ENCODE data around the gene ZNHIT6. TPM values are rescaled to one million over a fixed set of nuclear protein-coding genes. Genes with fewer than 3 reads are reported as not detected.

The ZNHIT6 gene
- total RNA-seq, 1 donor from 2014 or later, result 8.2 TPM

DNA sequence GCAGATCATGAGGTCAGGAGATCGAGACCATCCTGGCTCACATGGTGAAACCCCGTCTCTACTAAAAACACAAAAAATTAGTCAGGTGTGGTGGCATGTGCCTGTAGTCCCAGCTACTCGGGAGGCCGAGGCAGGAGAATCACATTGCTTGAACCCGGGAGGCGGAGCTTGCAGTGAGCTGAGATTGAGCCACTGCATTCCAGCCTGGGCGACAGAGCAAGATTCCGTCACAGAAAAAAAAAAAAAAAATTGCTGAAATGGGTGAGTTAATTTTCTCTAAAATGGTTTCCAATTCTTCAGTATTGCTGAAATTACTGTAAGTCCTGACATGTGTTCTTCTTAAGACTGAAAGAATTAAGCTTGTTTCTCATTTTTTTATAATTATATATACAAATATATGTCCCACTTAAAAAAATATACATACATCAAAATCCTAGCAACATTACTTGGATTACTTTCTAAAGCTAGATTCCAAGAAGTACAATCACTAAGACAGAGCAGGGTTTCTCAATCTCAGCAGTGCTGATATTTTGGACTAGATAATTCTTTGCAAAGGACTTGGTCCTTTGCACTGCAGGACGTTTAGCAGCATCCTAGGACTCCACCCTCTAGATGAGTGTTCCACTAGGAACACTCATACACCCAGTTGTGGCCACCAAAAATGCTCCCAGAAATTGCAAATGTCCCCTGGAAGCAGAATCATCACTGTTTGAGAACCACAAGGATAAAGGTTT lies 24.8 kb downstream of the ZNHIT6 start:
- TF ChIP-seq, protein P1, sequence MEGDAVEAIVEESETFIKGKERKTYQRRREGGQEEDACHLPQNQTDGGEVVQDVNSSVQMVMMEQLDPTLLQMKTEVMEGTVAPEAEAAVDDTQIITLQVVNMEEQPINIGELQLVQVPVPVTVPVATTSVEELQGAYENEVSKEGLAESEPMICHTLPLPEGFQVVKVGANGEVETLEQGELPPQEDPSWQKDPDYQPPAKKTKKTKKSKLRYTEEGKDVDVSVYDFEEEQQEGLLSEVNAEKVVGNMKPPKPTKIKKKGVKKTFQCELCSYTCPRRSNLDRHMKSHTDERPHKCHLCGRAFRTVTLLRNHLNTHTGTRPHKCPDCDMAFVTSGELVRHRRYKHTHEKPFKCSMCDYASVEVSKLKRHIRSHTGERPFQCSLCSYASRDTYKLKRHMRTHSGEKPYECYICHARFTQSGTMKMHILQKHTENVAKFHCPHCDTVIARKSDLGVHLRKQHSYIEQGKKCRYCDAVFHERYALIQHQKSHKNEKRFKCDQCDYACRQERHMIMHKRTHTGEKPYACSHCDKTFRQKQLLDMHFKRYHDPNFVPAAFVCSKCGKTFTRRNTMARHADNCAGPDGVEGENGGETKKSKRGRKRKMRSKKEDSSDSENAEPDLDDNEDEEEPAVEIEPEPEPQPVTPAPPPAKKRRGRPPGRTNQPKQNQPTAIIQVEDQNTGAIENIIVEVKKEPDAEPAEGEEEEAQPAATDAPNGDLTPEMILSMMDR (IDR thresholded peaks at IDR 0.05), result no peak
- Histone ChIP-seq H3K27me3 (no peaks in the 10 kb centered on the region), H3K4me1 (no peaks in the 10 kb centered on the region), H3K36me3 (peaks cover 4 to 13% of the 10 kb centered on the region in 2 donors), H3K9me3 (no peaks in the 10 kb centered on the region), H3K4me3 (no peak overlapping the region), H3K27ac (no peak overlapping the region)
- DNase-seq (ENCODE audit: low spot score in 2 of 2), result no peak
- intact Hi-C loops (cut with DNase I), result no loop called here

DNA sequence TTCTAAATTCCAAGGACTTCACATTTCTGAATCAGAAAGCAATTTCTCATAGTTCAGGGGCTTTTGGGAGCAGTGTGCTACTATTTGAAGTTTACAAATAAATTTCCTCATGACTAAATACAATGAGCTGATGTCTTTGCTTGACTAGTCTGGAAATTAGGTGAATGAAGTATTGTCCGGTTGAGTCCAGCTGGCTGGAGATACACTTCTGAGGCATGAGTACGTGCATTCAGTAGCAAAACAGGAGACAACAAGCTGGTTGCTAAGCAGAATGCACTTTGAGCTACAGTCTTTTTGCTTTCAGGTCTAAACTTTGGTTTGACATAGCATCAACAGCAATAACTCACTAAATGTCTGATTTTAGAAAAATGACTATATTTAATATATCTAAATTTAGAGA lies 27.1 kb downstream of the ZNHIT6 start:
- no peaks in the 10 kb centered on the region for H3K4me1 ChIP-seq
- H3K9me3 ChIP-seq, result no peaks in the 10 kb centered on the region
- TF ChIP-seq, protein P1 (IDR thresholded peaks at IDR 0.05), result no peak
- H3K4me3 ChIP-seq, result no peak overlapping the region
- no peaks in the 10 kb centered on the region for H3K27me3 ChIP-seq
- no peak overlapping the region for H3K27ac ChIP-seq
- intact Hi-C loops (cut with DNase I), result no loop called here
- H3K36me3 ChIP-seq, result peaks cover 4 to 20% of the 10 kb centered on the region in 2 donors
- no peak for DNase-seq (ENCODE audit: low spot score in 2 of 2)

DNA sequence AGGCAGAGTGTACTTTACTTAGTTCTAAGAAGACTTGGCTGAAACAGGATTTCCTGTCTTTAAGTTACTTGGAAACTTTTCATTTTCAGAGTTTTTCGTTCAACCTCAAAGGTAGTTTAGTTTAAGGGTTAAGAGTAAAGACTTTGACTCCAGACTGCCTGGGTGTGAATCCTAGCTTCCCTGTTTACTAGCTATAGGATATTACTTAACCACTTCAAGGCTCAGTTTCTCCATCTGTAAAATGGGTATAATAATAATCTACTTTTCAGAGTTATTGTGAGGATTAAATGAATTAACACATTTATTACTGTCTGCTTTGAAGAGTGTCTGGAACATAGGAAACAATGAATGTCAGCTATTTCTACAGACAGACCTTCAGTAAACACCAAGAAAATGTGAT lies 30.0 kb downstream of the ZNHIT6 start:
- intact Hi-C loops (cut with DNase I), result no loop called here
- Histone ChIP-seq H3K4me3 (no peak overlapping the region), H3K27ac (no peak overlapping the region), H3K9me3 (no peaks in the 10 kb centered on the region), H3K27me3 (no peaks in the 10 kb centered on the region), H3K4me1 (no peaks in the 10 kb centered on the region), H3K36me3 (peaks cover 4 to 26% of the 10 kb centered on the region in 2 donors)
- DNase-seq (ENCODE audit: low spot score in 2 of 2), result no peak
- TF ChIP-seq, protein P1 (IDR thresholded peaks at IDR 0.05), result no peak

DNA sequence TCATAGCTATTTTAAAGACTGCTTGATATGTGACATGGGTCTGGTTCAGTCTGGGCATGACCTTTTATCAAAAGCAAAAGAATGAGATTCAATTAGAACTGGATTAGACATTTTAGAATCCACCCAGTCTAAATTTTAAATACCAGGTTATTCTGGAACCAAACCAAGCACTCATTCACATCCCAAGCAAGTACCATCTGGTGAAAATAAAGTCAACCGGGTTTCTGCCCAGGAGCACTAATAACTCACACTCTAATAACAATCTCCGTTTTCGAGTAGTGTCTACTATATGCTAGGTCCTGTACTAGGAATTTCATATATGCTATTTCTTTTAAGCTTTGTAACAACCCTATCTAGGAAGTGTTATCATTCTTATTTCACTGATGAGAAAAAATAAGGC lies 30.6 kb downstream of the ZNHIT6 start:
- DNase-seq (ENCODE audit: low spot score in 2 of 2), result no peak
- Histone ChIP-seq H3K36me3 (peaks cover 4 to 26% of the 10 kb centered on the region in 2 donors), H3K27me3 (no peaks in the 10 kb centered on the region), H3K4me1 (no peaks in the 10 kb centered on the region), H3K9me3 (no peaks in the 10 kb centered on the region), H3K4me3 (no peak overlapping the region), H3K27ac (no peak overlapping the region)
- TF ChIP-seq, protein P1 (IDR thresholded peaks at IDR 0.05), result no peak
- intact Hi-C loops (cut with DNase I), result no loop called here

DNA sequence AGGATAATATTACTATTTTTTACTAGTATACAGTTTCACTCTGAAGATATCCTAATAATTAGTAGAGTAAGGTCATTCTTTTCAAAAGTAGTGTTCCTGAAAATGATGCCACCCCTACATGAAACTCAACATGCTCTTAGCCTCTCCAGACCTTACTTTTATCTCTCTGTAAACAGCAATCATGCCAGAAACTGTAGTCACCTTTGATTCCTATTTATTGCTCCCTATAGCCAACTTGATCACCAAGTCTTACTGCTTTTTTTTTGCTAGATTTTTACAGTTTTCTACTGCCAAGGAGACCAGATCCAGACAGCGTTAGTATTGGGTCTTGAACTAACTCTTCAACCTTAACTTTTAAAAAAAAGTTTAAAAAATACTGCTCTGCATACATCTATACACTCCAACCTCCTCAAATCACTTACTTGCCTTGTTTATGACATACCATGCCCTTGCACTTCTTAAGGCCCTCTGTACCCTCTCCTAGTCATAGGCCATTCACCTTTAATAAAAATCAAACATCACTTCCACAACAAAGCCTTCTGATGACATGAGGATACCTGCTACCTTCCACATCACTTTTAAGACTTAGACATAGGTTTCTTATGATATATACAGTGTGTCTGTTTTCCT lies 36.1 kb downstream of the ZNHIT6 start:
- no peaks in the 10 kb centered on the region for H3K27me3 ChIP-seq
- TF ChIP-seq, protein P1 (IDR thresholded peaks at IDR 0.05), result no peak
- no peak overlapping the region for H3K27ac ChIP-seq
- peaks cover 0 to 13% of the 10 kb centered on the region in 2 donors for H3K36me3 ChIP-seq
- no peak overlapping the region for H3K4me3 ChIP-seq
- H3K9me3 ChIP-seq, result no peaks in the 10 kb centered on the region
- no peak for DNase-seq (ENCODE audit: low spot score in 2 of 2)
- intact Hi-C loops (cut with DNase I), result no loop called here
- peaks cover 0 to 3% of the 10 kb centered on the region in 2 donors for H3K4me1 ChIP-seq
